ENCODE measurements around the gene ECE1. TPM values are rescaled to one million over a fixed set of nuclear protein-coding genes. Genes with fewer than 3 reads are reported as not detected.

The ECE1 gene
- total and polyA plus RNA-seq, 11 donors, result 37.3 to 140 (median 59.4) TPM

DNA sequence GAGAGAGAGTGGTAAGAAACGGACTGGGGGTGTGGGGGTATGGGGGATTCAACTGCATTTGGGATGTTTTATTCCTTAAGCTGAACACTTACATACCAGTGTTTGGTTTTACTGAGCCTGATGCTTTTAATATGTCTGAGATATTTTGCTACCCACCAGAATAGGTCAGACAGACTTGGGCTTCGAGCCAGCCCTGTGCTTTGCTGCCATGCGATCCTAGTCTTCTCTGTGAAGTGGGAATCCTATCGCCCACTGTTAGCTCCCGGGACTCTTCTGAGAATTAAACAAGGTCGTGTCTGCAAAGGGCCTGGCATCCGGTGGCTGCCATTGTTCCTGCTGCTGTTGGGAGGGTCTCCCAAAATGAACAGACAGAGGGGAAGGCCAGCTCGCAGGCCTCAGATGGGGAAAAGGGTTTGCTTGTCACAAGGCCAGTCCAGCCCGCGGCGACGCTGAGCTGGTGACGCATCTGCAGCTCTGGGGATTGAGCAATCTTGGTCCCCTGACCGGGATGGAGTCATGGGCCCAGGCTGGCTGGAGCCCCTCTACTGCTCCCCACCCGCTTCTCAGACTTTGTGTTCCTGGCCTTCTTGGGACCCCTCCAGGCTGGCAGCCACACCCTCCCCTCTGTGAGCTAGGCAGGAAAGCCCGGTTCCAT, 26.9 kb upstream of the ECE1 start:
- peak; percentile 51 to 82 (median 76) for ATAC-seq
- H3K4me3 ChIP-seq, result no peak overlapping the region
- TF ChIP-seq, protein P1, sequence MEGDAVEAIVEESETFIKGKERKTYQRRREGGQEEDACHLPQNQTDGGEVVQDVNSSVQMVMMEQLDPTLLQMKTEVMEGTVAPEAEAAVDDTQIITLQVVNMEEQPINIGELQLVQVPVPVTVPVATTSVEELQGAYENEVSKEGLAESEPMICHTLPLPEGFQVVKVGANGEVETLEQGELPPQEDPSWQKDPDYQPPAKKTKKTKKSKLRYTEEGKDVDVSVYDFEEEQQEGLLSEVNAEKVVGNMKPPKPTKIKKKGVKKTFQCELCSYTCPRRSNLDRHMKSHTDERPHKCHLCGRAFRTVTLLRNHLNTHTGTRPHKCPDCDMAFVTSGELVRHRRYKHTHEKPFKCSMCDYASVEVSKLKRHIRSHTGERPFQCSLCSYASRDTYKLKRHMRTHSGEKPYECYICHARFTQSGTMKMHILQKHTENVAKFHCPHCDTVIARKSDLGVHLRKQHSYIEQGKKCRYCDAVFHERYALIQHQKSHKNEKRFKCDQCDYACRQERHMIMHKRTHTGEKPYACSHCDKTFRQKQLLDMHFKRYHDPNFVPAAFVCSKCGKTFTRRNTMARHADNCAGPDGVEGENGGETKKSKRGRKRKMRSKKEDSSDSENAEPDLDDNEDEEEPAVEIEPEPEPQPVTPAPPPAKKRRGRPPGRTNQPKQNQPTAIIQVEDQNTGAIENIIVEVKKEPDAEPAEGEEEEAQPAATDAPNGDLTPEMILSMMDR (IDR thresholded peaks at IDR 0.05), result no peak
- TF ChIP-seq POLR2A (IDR thresholded peaks at IDR 0.05), result no peak
- DNase-seq, result peak; percentile 76 to 90 (median 87)
- no peaks in the 10 kb centered on the region for H3K36me3 ChIP-seq
- 55 to 62% (median 59%) methylated on average over 15 to 16 of the region's 16 CpGs for WGBS, 4 donors
- peaks cover 0 to 83% (median 60%) of the 10 kb centered on the region in 12 donors for H3K4me1 ChIP-seq
- H3K27me3 ChIP-seq, result no peaks in the 10 kb centered on the region
- no peaks in the 10 kb centered on the region for H3K9me3 ChIP-seq
- intact Hi-C loops (cut with DNase I), result no loop called here
- H3K27ac ChIP-seq, result peak overlapping the region; percentile 74 to 94 (median 80)

DNA sequence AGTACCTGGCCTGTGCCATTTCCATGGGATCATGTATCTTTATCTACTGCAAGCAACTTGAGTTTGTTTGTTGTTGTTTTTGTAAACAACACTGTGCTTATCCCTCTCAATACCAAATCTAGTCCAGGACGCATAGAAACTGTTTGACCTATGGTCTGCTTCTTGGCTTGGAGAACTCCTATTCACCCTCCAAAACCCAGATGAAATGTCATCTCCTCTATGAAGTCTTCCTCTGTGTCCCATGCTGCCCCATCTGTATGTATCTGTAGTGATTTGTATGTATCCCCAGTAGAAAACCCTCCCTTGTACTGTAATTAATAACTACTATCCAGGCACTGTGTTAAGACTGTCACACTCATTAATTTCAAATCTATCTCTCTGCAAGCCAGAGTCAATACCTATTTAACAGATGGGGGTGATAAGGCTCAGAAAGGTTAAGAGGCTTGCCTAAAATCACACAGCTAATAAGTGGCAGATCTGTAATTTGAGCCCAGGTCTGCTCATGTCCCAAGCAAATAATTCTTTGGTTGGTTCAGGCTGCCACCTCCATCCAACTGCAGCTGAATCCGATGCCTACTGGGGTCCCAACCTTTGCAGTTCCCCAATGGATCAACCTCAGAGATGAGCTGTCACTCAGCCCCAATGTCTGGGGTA, 24.6 kb upstream of the ECE1 start:
- no peak for DNase-seq
- Histone ChIP-seq H3K27me3 (no peaks in the 10 kb centered on the region), H3K36me3 (no peaks in the 10 kb centered on the region), H3K4me1 (peaks cover 0 to 63% (median 48%) of the 10 kb centered on the region in 12 donors), H3K4me3 (no peak overlapping the region), H3K27ac (peak overlapping the region in 9 of 12 donors; percentile 1 to 91 (median 38)), H3K9me3 (no peaks in the 10 kb centered on the region)
- TF ChIP-seq POLR2A (IDR thresholded peaks at IDR 0.05), result no peak
- intact Hi-C loops (cut with DNase I), result no loop called here
- WGBS, 4 donors, result 90 to 98% (median 96%) methylated on average over 2 of the region's 2 CpGs
- ATAC-seq, result no peak

DNA sequence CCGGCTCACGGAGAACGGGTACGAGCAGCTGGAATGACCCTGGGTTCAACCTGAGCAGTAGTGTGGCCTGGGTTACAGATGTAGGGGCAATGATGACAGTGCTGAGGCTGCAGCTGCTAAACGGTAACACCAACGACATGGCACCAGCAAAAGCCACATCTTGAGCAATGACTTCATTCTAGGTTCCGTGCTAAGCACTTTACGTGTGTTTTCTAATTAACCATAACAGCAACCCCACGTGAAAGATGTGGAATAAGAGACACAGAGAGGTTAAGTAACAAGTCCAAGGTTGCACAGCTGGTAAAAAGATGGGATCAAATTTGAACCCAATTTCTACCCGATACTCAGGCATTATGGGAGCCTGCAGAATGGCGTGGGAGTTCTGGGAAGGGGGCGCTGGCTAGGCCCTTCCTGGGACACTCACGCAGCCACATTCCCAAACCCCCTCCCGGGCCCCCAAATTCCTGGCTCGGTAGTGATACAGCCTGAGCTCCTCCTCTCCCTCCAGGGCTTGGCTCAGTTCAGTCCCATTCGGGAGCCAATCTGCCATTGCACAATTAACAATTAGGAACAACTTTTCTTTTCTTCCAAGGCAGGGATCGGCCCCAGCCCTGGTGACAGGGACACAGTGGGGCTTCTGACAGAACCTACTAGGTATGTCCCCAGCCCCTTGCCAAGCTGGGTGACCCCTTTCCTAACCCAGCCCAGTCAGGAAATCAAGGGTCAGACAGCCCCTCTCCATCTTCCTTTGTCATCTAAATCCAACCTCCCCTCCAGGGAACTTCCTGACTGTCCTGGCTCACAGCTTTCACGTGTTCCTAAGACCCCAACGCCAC, 23.8 kb upstream of the ECE1 start:
- ATAC-seq (peak; percentile 2 to 23 (median 5)), DNase-seq (peak in 1 of 5 donors; percentile 58)
- Histone ChIP-seq H3K4me1 (peaks cover 0 to 60% (median 46%) of the 10 kb centered on the region in 12 donors), H3K9me3 (no peaks in the 10 kb centered on the region), H3K36me3 (no peaks in the 10 kb centered on the region), H3K4me3 (no peak overlapping the region), H3K27ac (peak overlapping the region in 9 of 12 donors; percentile 1 to 91 (median 42)), H3K27me3 (no peaks in the 10 kb centered on the region)
- 63 to 70% (median 68%) methylated on average over 19 of the region's 19 CpGs for WGBS, 4 donors
- intact Hi-C loops (cut with DNase I), result no loop called here
- no peak for TF ChIP-seq POLR2A (IDR thresholded peaks at IDR 0.05)
- TF ChIP-seq, protein P1 (IDR thresholded peaks at IDR 0.05), result no peak

DNA sequence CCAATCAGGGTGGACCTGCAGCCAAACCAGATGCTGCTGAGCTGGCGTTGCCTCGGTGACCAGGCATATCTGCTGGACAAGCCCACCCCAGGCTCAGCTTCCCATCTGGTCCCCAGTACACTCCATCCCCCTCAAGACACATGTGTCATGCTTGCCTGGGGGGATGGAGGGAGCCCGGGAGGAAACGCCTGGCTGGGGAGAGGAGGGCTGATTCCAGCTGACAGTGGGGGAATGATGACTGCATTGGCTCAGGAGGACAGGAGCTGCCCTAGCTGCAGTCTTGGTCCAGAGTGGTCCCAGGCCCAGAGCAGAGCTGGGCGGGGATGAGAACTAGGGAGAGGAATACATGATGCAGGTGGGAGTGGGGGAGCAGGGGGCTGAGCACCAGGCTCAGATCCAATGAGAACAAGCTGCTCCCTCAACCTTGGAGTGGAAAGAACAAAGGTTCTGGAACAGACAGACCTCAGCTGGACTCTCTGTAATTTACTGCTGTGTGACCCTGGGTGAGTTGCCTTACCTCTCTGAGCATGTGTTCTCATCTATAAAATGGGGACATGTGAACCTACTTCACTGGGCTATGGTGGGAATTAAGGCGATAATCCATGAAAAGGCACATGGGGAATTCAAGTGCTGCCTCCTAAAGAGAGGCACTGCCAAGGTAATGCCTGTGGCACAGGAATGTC, 23.1 kb upstream of the ECE1 start:
- WGBS, 4 donors, result 74 to 79% (median 75%) methylated on average over 6 of the region's 6 CpGs
- Histone ChIP-seq H3K9me3 (no peaks in the 10 kb centered on the region), H3K4me1 (peaks cover under 1 to 60% (median 46%) of the 10 kb centered on the region in 12 donors), H3K27me3 (no peaks in the 10 kb centered on the region), H3K36me3 (no peaks in the 10 kb centered on the region), H3K4me3 (no peak overlapping the region), H3K27ac (peak overlapping the region in 4 of 12 donors; percentile 42 to 91 (median 83))
- no peak for TF ChIP-seq POLR2A (IDR thresholded peaks at IDR 0.05)
- TF ChIP-seq, protein P1 (IDR thresholded peaks at IDR 0.05), result no peak
- DNase-seq, result peak in 1 of 5 donors; percentile 48
- intact Hi-C loops (cut with DNase I), result no loop called here
- peak in 2 of 4 donors; percentile 8 to 40 for ATAC-seq

All from heart left ventricle (tissue), 16 donors.